HEK293 (cell line): ENCODE data around the gene ABHD11.
A peak's percentile ranks its signal among the peaks of the same experiment; 100 is the strongest.

ENCODE experiments used
- CTCF ChIA-PET: fragments of 350-600 bp; formaldehyde crosslinking; extraction: SDS; loops from one replicate; lab custom pipeline; 2021; ENCODE audit warnings: antibody characterized with exemption; lab: Yijun Ruan, JAX
- POLR2A ChIA-PET: fragments of 300-600 bp; formaldehyde crosslinking; extraction: SDS; loops from one replicate; lab custom pipeline; 2020; ENCODE audit warnings: antibody characterized with exemption, inconsistent platforms; lab: Yijun Ruan, JAX
- H3K27ac ChIP-seq: fragments of 200-500 bp; sonication (Bioruptor generic); 2 replicates; pipeline ENCODE4 v1.5.1; 2014; ENCODE audit warnings: low read depth, low read length, control low read depth, inconsistent platforms; ENCODE audit errors: extremely low read depth
- H3K36me3 ChIP-seq, 2 experiments: fragments of 200-500 bp in 1 of 2; sonication (Bioruptor generic) in 1 of 2; 1 replicate in 1 of 2; 2 replicates in 1 of 2; pipeline ENCODE4 v1.5.1; 2014 to 2017; ENCODE audit warnings: inconsistent platforms in 2 of 2, low read length in 2 of 2; ENCODE audit not compliant: control insufficient read depth in 2 of 2, insufficient read depth in 1 of 2
- H3K4me1 ChIP-seq: fragments of 200-500 bp; sonication (Bioruptor generic); 2 replicates; pipeline ENCODE4 v1.5.1; 2014; ENCODE audit warnings: mild to moderate bottlenecking, low read length, inconsistent platforms; ENCODE audit not compliant: control insufficient read depth, insufficient read depth
- H3K4me3 ChIP-seq: 2 replicates; pipeline ENCODE4 v1.5.1; 2011; ENCODE audit warnings: low read depth, mild to moderate bottlenecking, control low read depth, low read length, moderate library complexity
- H3K9me3 ChIP-seq: fragments of 200-500 bp; sonication (Bioruptor generic); 2 replicates; pipeline ENCODE4 v1.5.1; 2014; ENCODE audit warnings: low read depth, low read length, inconsistent platforms; ENCODE audit not compliant: control insufficient read depth, insufficient read depth
- EGR2 ChIP-seq: fragments of 450-650 bp; formaldehyde crosslinking; IDR thresholded peaks from 2 replicates; pipeline ENCODE4 v1.5.1; 2016; ENCODE audit warnings: low read depth, missing biosample characterization, missing genetic modification characterization
- GFI1B ChIP-seq: fragments of 450-650 bp; formaldehyde crosslinking; IDR thresholded peaks from 2 replicates; pipeline ENCODE4 v1.5.1; 2016; ENCODE audit warnings: missing biosample characterization, missing genetic modification characterization
- GLIS1 ChIP-seq: fragments of 450-650 bp; formaldehyde crosslinking; IDR thresholded peaks from 2 replicates; pipeline ENCODE4 v1.5.1; 2016; ENCODE audit warnings: missing biosample characterization, missing genetic modification characterization
- KLF1 ChIP-seq: fragments of 450-650 bp; formaldehyde crosslinking; IDR thresholded peaks from 2 replicates; pipeline ENCODE4 v1.5.1; 2016; ENCODE audit warnings: missing biosample characterization, missing genetic modification characterization
- SP7 ChIP-seq: fragments of 450-650 bp; formaldehyde crosslinking; IDR thresholded peaks from 2 replicates; pipeline ENCODE4 v1.5.1; 2016; ENCODE audit warnings: missing biosample characterization, missing genetic modification characterization
- ZFHX2 ChIP-seq: fragments of 450-650 bp; formaldehyde crosslinking; conservative IDR thresholded peaks from 2 replicates; pipeline ENCODE4 v1.5.1; 2016; ENCODE audit warnings: missing biosample characterization, missing genetic modification characterization
- ZFP3 ChIP-seq: fragments of 450-650 bp; formaldehyde crosslinking; IDR thresholded peaks from 2 replicates; pipeline ENCODE4 v1.5.1; 2016; ENCODE audit warnings: low read depth, missing biosample characterization, missing genetic modification characterization
- ZNF169 ChIP-seq: fragments of 450-650 bp; formaldehyde crosslinking; IDR thresholded peaks from 2 replicates; pipeline ENCODE4 v1.5.1; 2016; ENCODE audit warnings: missing biosample characterization, missing genetic modification characterization
- ZNF302 ChIP-seq: fragments of 450-650 bp; formaldehyde crosslinking; IDR thresholded peaks from 2 replicates; pipeline ENCODE4 v1.5.1; 2016; ENCODE audit warnings: missing biosample characterization, missing genetic modification characterization, low read depth
- ZNF341 ChIP-seq: fragments of 450-650 bp; formaldehyde crosslinking; IDR thresholded peaks from 2 replicates; pipeline ENCODE4; 2016; ENCODE audit warnings: low read depth, missing biosample characterization, missing genetic modification characterization
- ZNF354C ChIP-seq: fragments of 450-650 bp; formaldehyde crosslinking; IDR thresholded peaks from 2 replicates; pipeline ENCODE4 v1.5.1; 2016; ENCODE audit warnings: missing biosample characterization, missing genetic modification characterization, low read depth, borderline replicate concordance
- ZNF473 ChIP-seq: fragments of 450-650 bp; formaldehyde crosslinking; IDR thresholded peaks from 2 replicates; pipeline ENCODE4 v1.5.1; 2017; ENCODE audit warnings: missing biosample characterization, missing genetic modification characterization
- TF ChIP-seq, protein P1 (sequence below): fragments of 450-650 bp; formaldehyde crosslinking; IDR thresholded peaks from 2 replicates; pipeline ENCODE4 v1.5.1; 2016; ENCODE audit warnings: missing biosample characterization, missing genetic modification characterization
- TF ChIP-seq, protein P2 (sequence below): fragments of 450-650 bp; formaldehyde crosslinking; IDR thresholded peaks from 2 replicates; pipeline ENCODE4 v1.5.1; 2016; ENCODE audit warnings: missing biosample characterization, missing genetic modification characterization
- TF ChIP-seq, protein P3 (sequence below): fragments of 450-650 bp; formaldehyde crosslinking; IDR thresholded peaks from 2 replicates; pipeline ENCODE4 v1.5.1; 2016; ENCODE audit warnings: missing biosample characterization, missing genetic modification characterization
- TF ChIP-seq, protein P4 (sequence below): fragments of 450-650 bp; formaldehyde crosslinking; IDR thresholded peaks from 2 replicates; pipeline ENCODE4 v1.5.1; 2017; ENCODE audit warnings: missing biosample characterization, missing genetic modification characterization

Gene ABHD11

DNA sequence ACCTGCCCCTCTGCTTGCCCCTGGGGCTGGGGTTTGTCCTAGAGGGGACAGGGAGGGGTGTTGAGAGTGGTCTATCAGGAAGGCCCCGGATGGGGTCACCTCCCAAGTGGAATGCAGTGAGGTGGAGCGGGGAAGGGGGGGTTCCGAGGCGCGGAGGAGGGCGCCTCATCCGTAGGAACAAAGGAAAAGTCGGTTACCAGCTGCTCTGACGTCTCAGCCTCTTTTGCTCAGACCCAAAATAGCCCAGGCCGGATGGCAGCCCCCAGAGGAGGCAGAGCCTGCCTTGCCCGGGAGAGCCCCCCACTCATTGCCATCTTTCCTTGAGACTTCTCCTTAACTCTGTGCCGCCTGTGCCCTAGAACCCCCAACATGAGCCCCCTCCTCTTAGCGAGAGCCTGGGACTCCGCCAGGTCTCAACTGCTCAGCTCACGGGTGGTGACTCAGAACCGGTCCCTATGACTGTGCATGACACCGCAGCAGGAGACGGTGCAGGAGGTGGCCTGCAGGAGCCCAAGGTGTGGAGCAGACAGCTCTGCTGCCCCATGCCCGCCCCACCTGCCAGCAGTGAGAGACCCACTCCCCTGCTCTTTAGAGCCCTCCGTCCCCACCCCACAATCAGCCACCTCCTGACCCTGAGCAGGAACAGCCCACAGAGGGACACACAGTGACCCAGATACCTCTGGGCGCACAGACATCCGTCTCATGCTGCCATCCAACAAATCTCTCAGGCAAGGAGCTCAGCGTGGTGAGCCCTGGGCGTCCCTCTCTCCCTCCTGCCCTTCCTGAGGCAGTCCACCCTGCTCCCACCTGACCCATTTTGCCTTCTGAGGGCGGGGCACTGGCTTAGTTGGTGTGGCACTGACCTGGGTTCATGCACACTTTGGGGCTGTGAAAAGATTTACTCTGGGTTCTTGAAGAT lies 32.2 kb downstream of the ABHD11 start (continued):
- TF ChIP-seq, protein P1, sequence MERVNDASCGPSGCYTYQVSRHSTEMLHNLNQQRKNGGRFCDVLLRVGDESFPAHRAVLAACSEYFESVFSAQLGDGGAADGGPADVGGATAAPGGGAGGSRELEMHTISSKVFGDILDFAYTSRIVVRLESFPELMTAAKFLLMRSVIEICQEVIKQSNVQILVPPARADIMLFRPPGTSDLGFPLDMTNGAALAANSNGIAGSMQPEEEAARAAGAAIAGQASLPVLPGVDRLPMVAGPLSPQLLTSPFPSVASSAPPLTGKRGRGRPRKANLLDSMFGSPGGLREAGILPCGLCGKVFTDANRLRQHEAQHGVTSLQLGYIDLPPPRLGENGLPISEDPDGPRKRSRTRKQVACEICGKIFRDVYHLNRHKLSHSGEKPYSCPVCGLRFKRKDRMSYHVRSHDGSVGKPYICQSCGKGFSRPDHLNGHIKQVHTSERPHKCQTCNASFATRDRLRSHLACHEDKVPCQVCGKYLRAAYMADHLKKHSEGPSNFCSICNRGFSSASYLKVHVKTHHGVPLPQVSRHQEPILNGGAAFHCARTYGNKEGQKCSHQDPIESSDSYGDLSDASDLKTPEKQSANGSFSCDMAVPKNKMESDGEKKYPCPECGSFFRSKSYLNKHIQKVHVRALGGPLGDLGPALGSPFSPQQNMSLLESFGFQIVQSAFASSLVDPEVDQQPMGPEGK (tag by site-specific recombination) = peak; percentile 31; the same call in 1 of the 2 replicates
- TF ChIP-seq, protein P2, sequence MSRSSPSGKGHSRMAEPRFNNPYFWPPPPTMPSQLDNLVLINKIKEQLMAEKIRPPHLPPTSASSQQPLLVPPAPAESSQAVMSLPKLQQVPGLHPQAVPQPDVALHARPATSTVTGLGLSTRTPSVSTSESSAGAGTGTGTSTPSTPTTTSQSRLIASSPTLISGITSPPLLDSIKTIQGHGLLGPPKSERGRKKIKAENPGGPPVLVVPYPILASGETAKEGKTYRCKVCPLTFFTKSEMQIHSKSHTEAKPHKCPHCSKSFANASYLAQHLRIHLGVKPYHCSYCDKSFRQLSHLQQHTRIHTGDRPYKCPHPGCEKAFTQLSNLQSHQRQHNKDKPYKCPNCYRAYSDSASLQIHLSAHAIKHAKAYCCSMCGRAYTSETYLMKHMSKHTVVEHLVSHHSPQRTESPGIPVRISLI (tag by site-specific recombination) = no peak
- TF ChIP-seq ZNF169 (tag by site-specific recombination) = no peak
- TF ChIP-seq, protein P3, sequence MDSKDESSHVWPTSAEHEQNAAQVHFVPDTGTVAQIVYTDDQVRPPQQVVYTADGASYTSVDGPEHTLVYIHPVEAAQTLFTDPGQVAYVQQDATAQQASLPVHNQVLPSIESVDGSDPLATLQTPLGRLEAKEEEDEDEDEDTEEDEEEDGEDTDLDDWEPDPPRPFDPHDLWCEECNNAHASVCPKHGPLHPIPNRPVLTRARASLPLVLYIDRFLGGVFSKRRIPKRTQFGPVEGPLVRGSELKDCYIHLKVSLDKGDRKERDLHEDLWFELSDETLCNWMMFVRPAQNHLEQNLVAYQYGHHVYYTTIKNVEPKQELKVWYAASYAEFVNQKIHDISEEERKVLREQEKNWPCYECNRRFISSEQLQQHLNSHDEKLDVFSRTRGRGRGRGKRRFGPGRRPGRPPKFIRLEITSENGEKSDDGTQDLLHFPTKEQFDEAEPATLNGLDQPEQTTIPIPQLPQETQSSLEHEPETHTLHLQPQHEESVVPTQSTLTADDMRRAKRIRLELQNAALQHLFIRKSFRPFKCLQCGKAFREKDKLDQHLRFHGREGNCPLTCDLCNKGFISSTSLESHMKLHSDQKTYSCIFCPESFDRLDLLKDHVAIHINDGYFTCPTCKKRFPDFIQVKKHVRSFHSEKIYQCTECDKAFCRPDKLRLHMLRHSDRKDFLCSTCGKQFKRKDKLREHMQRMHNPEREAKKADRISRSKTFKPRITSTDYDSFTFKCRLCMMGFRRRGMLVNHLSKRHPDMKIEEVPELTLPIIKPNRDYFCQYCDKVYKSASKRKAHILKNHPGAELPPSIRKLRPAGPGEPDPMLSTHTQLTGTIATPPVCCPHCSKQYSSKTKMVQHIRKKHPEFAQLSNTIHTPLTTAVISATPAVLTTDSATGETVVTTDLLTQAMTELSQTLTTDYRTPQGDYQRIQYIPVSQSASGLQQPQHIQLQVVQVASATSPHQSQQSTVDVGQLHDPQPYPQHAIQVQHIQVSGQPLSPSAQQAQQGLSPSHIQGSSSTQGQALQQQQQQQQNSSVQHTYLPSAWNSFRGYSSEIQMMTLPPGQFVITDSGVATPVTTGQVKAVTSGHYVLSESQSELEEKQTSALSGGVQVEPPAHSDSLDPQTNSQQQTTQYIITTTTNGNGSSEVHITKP (tag by site-specific recombination) = no peak

DNA sequence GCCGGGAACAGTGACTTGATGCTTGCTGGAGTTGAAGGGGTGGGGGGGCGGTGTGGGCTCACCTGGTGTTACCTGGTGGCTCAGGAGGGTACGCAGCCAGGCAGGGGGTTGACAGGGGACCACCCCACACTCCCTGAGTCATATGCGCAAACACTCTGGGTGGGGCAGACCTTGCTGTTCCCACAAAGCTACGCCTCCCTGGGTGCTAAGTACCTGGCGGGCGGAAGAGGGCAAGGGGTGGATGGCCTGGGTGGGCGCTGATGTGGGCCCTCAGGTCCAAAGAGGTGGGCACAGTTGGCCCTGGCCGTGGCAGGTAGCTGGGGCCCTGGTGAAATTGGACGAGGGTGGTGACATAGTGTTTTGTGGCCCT lies 33.1 kb downstream of the ABHD11 start:
- peak; percentile 39; the same call in 1 of the 2 replicates for TF ChIP-seq ZNF341
- no peak for TF ChIP-seq ZFP3 (tag by site-specific recombination)
- no peak for TF ChIP-seq ZNF473 (tag by site-specific recombination)
- TF ChIP-seq, protein P4, sequence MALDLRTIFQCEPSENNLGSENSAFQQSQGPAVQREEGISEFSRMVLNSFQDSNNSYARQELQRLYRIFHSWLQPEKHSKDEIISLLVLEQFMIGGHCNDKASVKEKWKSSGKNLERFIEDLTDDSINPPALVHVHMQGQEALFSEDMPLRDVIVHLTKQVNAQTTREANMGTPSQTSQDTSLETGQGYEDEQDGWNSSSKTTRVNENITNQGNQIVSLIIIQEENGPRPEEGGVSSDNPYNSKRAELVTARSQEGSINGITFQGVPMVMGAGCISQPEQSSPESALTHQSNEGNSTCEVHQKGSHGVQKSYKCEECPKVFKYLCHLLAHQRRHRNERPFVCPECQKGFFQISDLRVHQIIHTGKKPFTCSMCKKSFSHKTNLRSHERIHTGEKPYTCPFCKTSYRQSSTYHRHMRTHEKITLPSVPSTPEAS = no peak
- no peak for TF ChIP-seq ZNF302
- TF ChIP-seq SP7 (tag by site-specific recombination) = no peak
- TF ChIP-seq EGR2 (tag by site-specific recombination) = peak; percentile 58; the same call in 1 of the 2 replicates
- peak; percentile 6; the same call in 1 of the 2 replicates for TF ChIP-seq GLIS1 (tag by site-specific recombination)
- TF ChIP-seq ZNF354C (tag by site-specific recombination) = no peak
- TF ChIP-seq GFI1B (tag by site-specific recombination) = no peak
- TF ChIP-seq KLF1 (tag by site-specific recombination) = peak; percentile 65
- peak; percentile 19; the same call in 1 of the 2 replicates for TF ChIP-seq ZFHX2 (tag by site-specific recombination)
- no peaks in the 10 kb centered on the region for H3K4me1 ChIP-seq
- H3K27ac ChIP-seq = no peak overlapping the region
- CTCF ChIA-PET = interaction anchor here (0.6 to 0.7 kb wide), 2 partner anchors 88 to 200 kb away, joined by 3 to 5 read pairs; no protein-coding TSS in a partner anchor
- no peaks in the 10 kb centered on the region for H3K9me3 ChIP-seq
- POLR2A ChIA-PET = no interaction called here
- H3K4me3 ChIP-seq = no peak overlapping the region
- H3K36me3 ChIP-seq = peaks cover 0 to 33% of the 10 kb centered on the region in 2 experiments; a peak in 2 of 3 replicates
